HepG2 (cell line): ENCODE results near the gene PRR12. TPM values are rescaled to one million over a fixed set of nuclear protein-coding genes. Genes with fewer than 3 reads are reported as not detected.
A peak's percentile ranks its signal among the peaks of the same experiment; 100 is the strongest.

ENCODE experiments used
- CEBPG ChIP-seq: IDR thresholded peaks from 2 replicates; pipeline ENCODE4 v1.6.1; 2016
- ETV5 ChIP-seq: IDR thresholded peaks from 2 replicates; pipeline ENCODE4 v1.6.1; 2018; ENCODE audit warnings: missing biosample characterization, missing genetic modification reagents, inconsistent platforms, borderline replicate concordance
- GLI4 ChIP-seq: sonication (generic); formaldehyde crosslinking; IDR thresholded peaks from 2 replicates; pipeline ENCODE4 v1.5.1; 2020; ENCODE audit warnings: missing genetic modification reagents, mild to moderate bottlenecking, moderate library complexity, borderline replicate concordance
- HMG20B ChIP-seq: conservative IDR thresholded peaks from 2 replicates; pipeline ENCODE4 v1.6.1; 2016; ENCODE audit warnings: missing genetic modification reagents, missing compliant biosample characterization
- JDP2 ChIP-seq: sonication (generic); formaldehyde crosslinking; IDR thresholded peaks from 2 replicates; pipeline ENCODE4 v1.8.1; 2022; ENCODE audit warnings: missing genetic modification reagents, borderline replicate concordance
- MAFK ChIP-seq, 2 experiments: IDR thresholded peaks in 1 of 2; conservative IDR thresholded peaks in 1 of 2; 2 replicates each; pipeline ENCODE4 v1.6.1; 2011; ENCODE audit warnings: improper control_type of control experiment in 2 of 2, low read length in 2 of 2
- PATZ1 ChIP-seq: sonication (generic); formaldehyde crosslinking; IDR thresholded peaks from 2 replicates; pipeline ENCODE4 v1.4.0; 2020; ENCODE audit warnings: missing genetic modification reagents
- PLSCR1 ChIP-seq: sonication (generic); formaldehyde crosslinking; IDR thresholded peaks from 2 replicates; pipeline ENCODE4 v1.5.0; 2020; ENCODE audit warnings: missing genetic modification reagents, mild to moderate bottlenecking, borderline replicate concordance
- POLR2A ChIP-seq, 2 experiments: IDR thresholded peaks; 2 replicates each; pipeline ENCODE4 v1.6.1; 2011; ENCODE audit warnings: low read depth in 2 of 2, low read length in 2 of 2, mild to moderate bottlenecking in 1 of 2, moderate library complexity in 1 of 2; ENCODE audit not compliant: insufficient read depth in 1 of 2
- PRMT3 ChIP-seq: sonication (generic); formaldehyde crosslinking; IDR thresholded peaks from 2 replicates; pipeline ENCODE4 v1.8.1; 2022; ENCODE audit warnings: low read depth, mild to moderate bottlenecking, moderate library complexity, missing genetic modification reagents, borderline replicate concordance
- REXO4 ChIP-seq: sonication (generic); formaldehyde crosslinking; IDR thresholded peaks from 2 replicates; pipeline ENCODE4 v1.8.0; 2022; ENCODE audit warnings: missing genetic modification reagents, mild to moderate bottlenecking, borderline replicate concordance
- SALL1 ChIP-seq: sonication (generic); formaldehyde crosslinking; IDR thresholded peaks from 2 replicates; pipeline ENCODE4 v1.8.0; 2022; ENCODE audit warnings: mild to moderate bottlenecking, missing genetic modification reagents
- SETDB1 ChIP-seq: sonication (generic); formaldehyde crosslinking; IDR thresholded peaks from 2 replicates; pipeline ENCODE4 v1.5.1; 2020; ENCODE audit warnings: missing genetic modification reagents, mild to moderate bottlenecking, borderline replicate concordance
- TEAD2 ChIP-seq: sonication (generic); formaldehyde crosslinking; IDR thresholded peaks from 2 replicates; pipeline ENCODE4 v1.9.0; 2021; ENCODE audit warnings: missing genetic modification reagents
- ZFP62 ChIP-seq: sonication (generic); formaldehyde crosslinking; IDR thresholded peaks from 2 replicates; pipeline ENCODE4 v1.4.0; 2020; ENCODE audit warnings: missing genetic modification reagents
- ZNF121 ChIP-seq: sonication (generic); formaldehyde crosslinking; IDR thresholded peaks from 2 replicates; pipeline ENCODE4 v1.5.0; 2020; ENCODE audit warnings: mild to moderate bottlenecking, missing genetic modification reagents
- ZNF263 ChIP-seq: sonication (generic); formaldehyde crosslinking; IDR thresholded peaks from 2 replicates; pipeline ENCODE4 v1.4.0; 2020; ENCODE audit warnings: missing genetic modification reagents
- ZNF367 ChIP-seq: sonication (generic); formaldehyde crosslinking; IDR thresholded peaks from 2 replicates; pipeline ENCODE4 v1.4.0; 2020; ENCODE audit warnings: missing genetic modification reagents, borderline replicate concordance
- ZNF44 ChIP-seq: sonication (generic); formaldehyde crosslinking; IDR thresholded peaks from 2 replicates; pipeline ENCODE4 v1.5.1; 2020; ENCODE audit warnings: mild to moderate bottlenecking, missing genetic modification reagents
- ZNF790 ChIP-seq: sonication (generic); formaldehyde crosslinking; IDR thresholded peaks from 2 replicates; pipeline ENCODE4 v1.8.0; 2022; ENCODE audit warnings: missing genetic modification reagents, mild to moderate bottlenecking, borderline replicate concordance
- polyA plus RNA-seq, 8 experiments: library from polyadenylated mRNA; depleted of rRNA in 3 of 8; stranded (reverse) in 7 of 8; unstranded in 1 of 8; fragments of >200 nt; fragmentation: Illumina TruSeq in 4 of 8; extraction: Trizol in 4 of 8; gene quantifications; 2 replicates each; pipeline versions ENCODE4 v1.2.1 to v1.2.3, GENCODE V29; 2011 to 2016; ENCODE audit warnings: low read depth in 4 of 8, missing spikeins in 1 of 8, mixed read lengths in 1 of 8; ENCODE audit not compliant: insufficient read depth in 1 of 8
- total RNA-seq, 5 experiments: library from RNA; depleted of rRNA; stranded (reverse); fragments of >200 nt; fragmentation: Illumina TruSeq; extraction: Trizol; gene quantifications; 2 replicates each; pipeline ENCODE4 v1.2.3, GENCODE V29; 2016; ENCODE audit warnings: low read depth in 1 of 5
- TF ChIP-seq, protein P1 (sequence below), 2 experiments: IDR thresholded peaks; 2 replicates each; pipeline ENCODE4 v1.6.1; 2011 to 2012; ENCODE audit warnings: low read length in 2 of 2, borderline replicate concordance in 1 of 2, low read depth in 1 of 2, mild to moderate bottlenecking in 1 of 2, moderate library complexity in 1 of 2
- TF ChIP-seq, protein P2 (sequence below): sonication (generic); formaldehyde crosslinking; IDR thresholded peaks from 2 replicates; pipeline ENCODE4 v1.4.0; 2020; ENCODE audit warnings: missing genetic modification reagents

Gene PRR12
- total and polyA plus RNA-seq, 2 of the 13 experiments (the other 11 are each of a cell fraction or from before 2014, with no cell fraction given) = 0.62 to 1.5 TPM

DNA sequence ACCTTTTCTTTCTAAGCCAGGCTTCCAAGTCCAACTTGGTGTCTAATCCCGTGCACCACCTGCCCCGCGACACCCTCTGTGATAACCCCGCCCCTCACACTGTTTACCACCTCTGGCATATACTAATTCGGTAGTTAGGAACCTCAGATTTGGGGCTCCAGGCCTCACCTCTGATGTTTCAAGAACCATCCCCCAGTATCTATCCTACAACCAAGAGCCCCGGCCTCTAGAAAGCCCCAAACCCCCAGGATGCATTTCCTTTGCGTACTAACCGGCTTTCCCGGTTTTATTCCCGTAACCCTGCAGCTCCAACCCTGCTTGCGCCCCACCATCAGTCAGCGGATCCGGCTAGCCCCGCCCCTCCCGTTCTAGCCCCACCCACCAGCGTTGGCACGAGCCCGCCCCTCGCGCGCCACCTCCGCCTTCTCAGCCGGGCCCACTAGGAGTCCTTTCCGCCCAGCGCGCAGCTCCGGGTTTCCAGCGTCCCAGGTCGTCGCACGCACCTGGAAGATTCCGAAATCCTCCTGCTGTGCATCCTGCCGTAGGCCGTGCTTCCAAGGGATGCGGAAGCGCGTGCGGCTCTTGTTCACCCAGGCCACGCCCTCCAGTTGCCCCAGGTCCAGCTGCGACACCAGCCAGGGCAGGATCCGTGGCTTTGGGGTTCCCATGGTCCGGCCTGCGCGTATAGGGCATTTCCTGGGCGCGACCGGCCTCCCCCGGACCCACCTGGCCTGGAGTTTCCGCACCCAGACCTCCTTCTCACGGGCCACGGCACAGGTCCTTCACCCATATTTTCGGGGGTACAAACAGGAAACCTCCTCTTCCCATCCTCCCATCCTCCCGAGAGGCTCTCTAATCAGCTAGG lies 73.4 kb downstream of the PRR12 start (continued):
- TF ChIP-seq SALL1 (no peak), JDP2 (CRISPR knock-in tag) (no peak), ZNF44 (CRISPR knock-in tag) (no peak), PLSCR1 (CRISPR knock-in tag) (no peak), MAFK (conservative IDR thresholded peaks at IDR 0.05 in 1 of 2, IDR thresholded peaks at IDR 0.05 in 1 of 2; ENCODE audit: low read length in 2 of 2) (no peak), POLR2A (IDR thresholded peaks at IDR 0.05; ENCODE audit: insufficient read depth in 1 of 2, low read depth in 2 of 2, low read length in 2 of 2) (peak; percentile 53 to 82), HMG20B (CRISPR knock-in tag) (no peak), PATZ1 (CRISPR knock-in tag) (peak; percentile 20; the same call in 1 of the 2 replicates), REXO4 (CRISPR knock-in tag) (no peak), GLI4 (0 out of 2 replicates have a peak, but pooled peaks have one; percentile 33), ETV5 (peak; percentile 40; the same call in 1 of the 2 replicates), ZNF263 (CRISPR knock-in tag) (no peak), SETDB1 (CRISPR knock-in tag) (no peak), ZNF790 (CRISPR knock-in tag) (no peak), ZNF121 (CRISPR knock-in tag) (peak; percentile 67), ZFP62 (CRISPR knock-in tag) (no peak), PRMT3 (CRISPR knock-in tag) (no peak), CEBPG (CRISPR knock-in tag) (0 out of 2 replicates have a peak, but pooled peaks have one; percentile 14), ZNF367 (CRISPR knock-in tag) (no peak), TEAD2 (CRISPR knock-in tag) (no peak)
- TF ChIP-seq, protein P1, sequence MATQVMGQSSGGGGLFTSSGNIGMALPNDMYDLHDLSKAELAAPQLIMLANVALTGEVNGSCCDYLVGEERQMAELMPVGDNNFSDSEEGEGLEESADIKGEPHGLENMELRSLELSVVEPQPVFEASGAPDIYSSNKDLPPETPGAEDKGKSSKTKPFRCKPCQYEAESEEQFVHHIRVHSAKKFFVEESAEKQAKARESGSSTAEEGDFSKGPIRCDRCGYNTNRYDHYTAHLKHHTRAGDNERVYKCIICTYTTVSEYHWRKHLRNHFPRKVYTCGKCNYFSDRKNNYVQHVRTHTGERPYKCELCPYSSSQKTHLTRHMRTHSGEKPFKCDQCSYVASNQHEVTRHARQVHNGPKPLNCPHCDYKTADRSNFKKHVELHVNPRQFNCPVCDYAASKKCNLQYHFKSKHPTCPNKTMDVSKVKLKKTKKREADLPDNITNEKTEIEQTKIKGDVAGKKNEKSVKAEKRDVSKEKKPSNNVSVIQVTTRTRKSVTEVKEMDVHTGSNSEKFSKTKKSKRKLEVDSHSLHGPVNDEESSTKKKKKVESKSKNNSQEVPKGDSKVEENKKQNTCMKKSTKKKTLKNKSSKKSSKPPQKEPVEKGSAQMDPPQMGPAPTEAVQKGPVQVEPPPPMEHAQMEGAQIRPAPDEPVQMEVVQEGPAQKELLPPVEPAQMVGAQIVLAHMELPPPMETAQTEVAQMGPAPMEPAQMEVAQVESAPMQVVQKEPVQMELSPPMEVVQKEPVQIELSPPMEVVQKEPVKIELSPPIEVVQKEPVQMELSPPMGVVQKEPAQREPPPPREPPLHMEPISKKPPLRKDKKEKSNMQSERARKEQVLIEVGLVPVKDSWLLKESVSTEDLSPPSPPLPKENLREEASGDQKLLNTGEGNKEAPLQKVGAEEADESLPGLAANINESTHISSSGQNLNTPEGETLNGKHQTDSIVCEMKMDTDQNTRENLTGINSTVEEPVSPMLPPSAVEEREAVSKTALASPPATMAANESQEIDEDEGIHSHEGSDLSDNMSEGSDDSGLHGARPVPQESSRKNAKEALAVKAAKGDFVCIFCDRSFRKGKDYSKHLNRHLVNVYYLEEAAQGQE (IDR thresholded peaks at IDR 0.05; ENCODE audit: borderline replicate concordance in 1 of 2, low read depth in 1 of 2, low read length in 2 of 2) = peak in 1 of 2 experiments; percentile 18; a peak in 1 of 4 replicates
- TF ChIP-seq, protein P2, sequence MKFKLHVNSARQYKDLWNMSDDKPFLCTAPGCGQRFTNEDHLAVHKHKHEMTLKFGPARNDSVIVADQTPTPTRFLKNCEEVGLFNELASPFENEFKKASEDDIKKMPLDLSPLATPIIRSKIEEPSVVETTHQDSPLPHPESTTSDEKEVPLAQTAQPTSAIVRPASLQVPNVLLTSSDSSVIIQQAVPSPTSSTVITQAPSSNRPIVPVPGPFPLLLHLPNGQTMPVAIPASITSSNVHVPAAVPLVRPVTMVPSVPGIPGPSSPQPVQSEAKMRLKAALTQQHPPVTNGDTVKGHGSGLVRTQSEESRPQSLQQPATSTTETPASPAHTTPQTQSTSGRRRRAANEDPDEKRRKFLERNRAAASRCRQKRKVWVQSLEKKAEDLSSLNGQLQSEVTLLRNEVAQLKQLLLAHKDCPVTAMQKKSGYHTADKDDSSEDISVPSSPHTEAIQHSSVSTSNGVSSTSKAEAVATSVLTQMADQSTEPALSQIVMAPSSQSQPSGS (CRISPR knock-in tag) = 0 out of 2 replicates have a peak, but pooled peaks have one; percentile 17
